ENCODE data around the gene OSGEP. TPM values are rescaled to one million over a fixed set of nuclear protein-coding genes. Genes with fewer than 3 reads are reported as not detected.

The OSGEP gene
- polyA plus RNA-seq, 3 donors = 19.5 to 26.7 (median 22.4) TPM

DNA sequence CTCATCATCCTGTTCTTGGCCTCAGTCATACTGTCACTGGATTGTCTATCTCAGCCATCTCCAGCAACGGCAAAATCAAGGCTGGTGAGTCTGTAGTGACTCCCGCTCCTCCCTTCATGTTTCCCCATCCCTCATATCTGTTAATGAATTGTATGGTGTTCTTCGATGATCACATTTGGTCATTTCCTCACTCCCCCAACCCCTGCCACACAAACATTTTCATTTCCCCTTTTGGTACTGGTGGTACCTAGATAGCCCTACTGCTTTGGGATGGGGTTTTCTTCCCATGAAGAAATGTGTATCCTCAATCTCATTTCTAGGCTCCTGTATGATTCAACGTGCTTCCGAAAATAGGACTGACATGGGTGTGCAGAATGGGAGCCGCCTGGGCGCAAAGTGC lies 15.9 kb downstream of the OSGEP start:
- H3K27ac ChIP-seq (ENCODE audit: low read depth, low read length) = no peak overlapping the region
- WGBS, 3 donors = 84 to 89% (median 85%) methylated on average over 7 of the region's 7 CpGs

DNA sequence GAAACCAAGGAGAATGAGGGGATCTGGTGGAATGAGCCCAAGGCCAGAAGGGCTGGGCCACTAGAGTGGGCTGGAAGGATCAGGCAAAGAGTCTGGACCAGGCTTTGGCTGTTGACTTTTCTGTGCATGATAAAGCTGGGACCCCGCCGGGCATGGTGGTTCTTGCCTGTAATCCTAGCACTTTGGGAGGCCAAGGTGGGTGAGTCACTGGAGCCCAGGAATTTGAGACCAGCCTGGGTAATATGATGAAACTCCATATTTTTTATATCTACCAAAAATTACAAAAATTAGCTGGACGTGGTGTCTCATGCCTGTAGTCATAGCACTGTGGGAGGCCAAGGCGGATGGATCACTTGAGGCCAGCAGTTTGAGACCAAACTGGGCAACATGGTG lies 18.3 kb downstream of the OSGEP start:
- no peak overlapping the region for H3K27ac ChIP-seq (ENCODE audit: low read depth, low read length)
- WGBS, 3 donors = 87 to 90% (median 90%) methylated on average over 4 of the region's 4 CpGs

DNA sequence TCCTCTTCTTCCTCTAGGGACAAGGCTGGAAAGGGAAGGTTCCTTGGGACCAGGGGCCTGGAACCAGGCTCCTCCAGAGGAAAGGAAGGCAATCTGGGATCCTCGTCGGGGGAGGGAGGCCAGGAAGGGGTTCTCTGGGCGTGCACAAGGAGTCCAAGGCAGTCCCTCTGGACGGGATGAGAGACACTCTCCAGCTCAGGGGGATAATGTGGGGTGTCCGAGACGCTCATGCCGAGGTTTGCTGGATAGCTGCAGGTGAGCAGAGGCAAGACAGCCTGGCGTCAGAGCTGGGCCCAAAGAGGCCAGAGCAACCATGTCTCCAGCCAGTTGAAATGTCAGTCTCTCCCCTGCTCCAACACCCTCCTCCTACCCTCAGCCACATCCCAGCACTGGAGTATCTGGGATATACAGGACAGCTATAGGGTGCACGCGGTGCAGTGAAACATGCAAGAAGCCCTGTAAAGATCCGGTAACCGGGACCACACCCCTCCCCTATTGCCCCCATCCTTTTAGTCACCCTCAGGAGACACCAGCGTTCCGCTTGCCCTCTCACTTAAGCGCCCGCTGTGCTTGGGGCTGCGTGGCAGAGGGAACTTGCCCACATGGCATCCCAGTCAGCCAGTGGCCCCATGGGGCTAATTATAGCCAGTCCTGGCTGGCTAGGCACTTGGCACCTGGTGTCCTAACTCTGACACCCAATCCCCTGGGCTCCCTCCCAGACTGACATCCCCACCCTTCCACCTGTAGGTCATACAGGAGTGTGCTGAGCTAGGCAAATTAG lies 18.8 kb downstream of the OSGEP start, which contains the start of gene KLHL33:
Gene KLHL33 (minus strand): TSS at position 585 of the 781 bp plus-strand sequence. CDS start 355 bp downstream, at position 230.
- H3K27ac ChIP-seq (ENCODE audit: low read depth, low read length) = no peak within 1 kb of the TSS
- WGBS, 3 donors = 73 to 79% (median 74%) methylated on average over 17 of the region's 17 CpGs

DNA sequence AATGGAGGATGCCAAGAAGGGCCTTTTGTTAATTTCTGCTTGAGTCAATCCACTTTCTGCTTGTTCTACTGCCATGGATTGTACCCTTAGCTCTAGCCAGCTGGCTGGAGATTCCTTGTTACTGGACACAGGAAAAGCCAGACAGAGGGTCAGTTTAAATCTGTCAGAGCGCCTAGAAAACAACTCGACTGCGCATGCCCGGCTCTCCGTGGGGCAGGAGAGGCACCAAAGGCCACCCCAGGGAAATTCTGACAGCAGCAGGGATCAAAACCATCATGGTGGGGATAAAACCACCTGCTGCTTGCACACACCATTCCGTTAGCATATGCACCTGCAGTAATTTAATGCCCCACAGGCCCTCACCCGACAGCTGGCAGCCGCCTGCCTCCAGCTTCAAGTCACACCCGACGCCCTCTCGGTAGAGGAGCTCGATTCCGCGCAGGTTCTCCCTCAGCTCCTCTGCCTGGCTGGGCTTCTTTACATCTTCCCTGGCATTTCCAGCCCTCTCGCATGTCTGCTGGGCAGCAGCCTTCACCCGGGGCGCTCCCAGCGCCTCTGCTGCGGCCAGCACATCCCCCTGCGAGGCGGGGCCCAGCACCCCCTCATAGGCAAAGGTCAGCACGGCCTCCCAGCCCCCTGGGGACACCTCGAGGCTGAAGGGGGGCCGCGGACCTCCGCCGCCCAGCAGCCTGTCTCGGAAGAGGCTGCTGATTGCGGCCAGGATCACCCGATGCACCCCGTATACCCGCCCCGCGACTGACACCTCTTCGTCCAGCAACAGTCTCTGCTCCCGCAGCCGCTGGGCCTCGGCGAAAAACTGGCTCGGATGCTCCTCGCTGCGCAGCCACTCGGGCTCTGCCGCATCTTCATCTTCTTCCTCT lies 19.7 kb downstream of the OSGEP start:
- 23 to 46% (median 36%) methylated on average over 44 of the region's 44 CpGs for WGBS, 3 donors
- H3K27ac ChIP-seq (ENCODE audit: low read depth, low read length) = no peak overlapping the region

DNA sequence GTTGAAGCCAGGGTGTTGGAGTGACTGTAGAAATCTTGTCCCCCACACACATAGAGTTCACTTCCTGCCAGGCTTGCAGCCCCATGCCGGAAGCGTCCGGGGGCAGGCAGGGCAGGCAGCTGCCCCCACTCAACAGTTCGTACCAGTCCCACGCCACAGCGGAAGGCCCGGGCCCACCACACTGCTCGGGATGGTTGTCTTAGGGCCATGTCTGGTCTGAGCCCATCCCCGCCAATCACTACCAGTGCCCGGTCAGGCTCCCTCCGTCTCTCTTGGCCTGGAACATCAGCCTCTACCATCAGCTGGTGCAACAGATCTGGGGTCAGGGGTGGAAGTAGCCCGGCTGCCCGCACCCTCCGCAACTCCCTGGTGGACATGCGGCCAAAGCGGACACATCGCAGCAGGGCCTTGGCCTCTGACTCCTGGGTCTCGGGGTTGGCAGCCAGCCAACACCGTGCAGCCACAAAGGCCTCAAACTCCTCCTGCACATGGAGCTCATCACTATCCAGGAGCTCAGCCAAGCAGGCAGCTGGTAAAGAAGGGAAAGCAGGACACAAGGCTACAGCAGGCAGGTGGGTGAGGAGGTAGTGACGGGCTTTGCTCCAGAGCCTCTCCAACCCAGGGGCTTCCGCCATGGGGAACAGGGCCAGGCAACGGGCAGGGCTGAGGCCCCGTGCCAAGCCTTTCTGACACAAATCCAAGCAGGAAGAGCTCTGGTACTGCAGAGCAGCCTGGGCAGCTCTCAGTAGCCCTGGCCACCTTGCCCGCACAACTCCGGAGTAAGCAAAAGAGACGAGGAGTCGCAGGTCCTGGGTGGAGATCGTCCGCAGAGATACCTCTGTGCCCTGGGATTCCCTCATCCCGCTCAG lies 24.6 kb downstream of the OSGEP start:
- WGBS, 3 donors = 61 to 75% (median 66%) methylated on average over 30 of the region's 30 CpGs
- H3K27ac ChIP-seq (ENCODE audit: low read depth, low read length) = no peak overlapping the region

DNA sequence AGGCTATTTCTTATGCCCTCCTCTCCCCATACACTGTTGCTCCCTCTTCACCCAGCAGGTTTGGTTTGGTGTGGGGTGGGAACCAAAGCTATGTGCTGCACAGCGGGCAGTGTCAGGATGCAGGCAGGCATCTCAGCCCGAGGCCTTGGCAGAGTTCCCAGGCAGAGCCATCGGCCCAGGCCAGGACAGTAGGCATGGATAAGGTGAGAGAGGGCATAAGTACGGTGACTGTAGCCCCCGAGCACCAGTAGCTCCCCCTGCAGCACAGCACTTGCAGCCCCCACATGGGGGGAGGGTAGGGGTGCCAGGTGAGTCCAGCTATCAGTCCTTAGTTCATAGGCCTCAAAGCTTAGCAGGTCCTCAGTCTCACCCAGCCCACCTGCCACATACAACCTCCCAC lies 25.8 kb downstream of the OSGEP start:
- 43 to 58% (median 54%) methylated on average over 5 of the region's 5 CpGs for WGBS, 3 donors
- H3K27ac ChIP-seq (ENCODE audit: low read depth, low read length) = no peak overlapping the region

DNA sequence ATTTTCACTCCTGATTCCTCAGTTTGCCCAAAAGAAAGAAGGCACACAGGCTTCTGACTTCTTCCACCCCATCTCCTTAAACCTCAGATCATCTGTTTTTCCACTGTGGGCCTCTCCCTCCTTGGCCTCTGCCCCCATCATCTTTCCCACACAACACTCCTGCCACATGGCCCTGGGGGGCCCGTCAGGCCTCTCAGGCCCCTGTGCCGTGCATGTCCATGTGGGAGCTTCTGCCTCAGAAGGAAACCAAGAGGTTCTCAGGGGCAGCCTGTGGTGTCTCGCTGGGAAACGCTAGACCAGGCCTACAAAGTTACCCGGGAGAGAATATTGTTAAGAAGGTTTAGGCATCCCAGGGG lies 26.6 kb downstream of the OSGEP start:
- 55 to 68% (median 58%) methylated on average over 5 of the region's 5 CpGs for WGBS, 3 donors
- peak overlapping the region; percentile 49 for H3K27ac ChIP-seq (ENCODE audit: low read depth, low read length)

DNA sequence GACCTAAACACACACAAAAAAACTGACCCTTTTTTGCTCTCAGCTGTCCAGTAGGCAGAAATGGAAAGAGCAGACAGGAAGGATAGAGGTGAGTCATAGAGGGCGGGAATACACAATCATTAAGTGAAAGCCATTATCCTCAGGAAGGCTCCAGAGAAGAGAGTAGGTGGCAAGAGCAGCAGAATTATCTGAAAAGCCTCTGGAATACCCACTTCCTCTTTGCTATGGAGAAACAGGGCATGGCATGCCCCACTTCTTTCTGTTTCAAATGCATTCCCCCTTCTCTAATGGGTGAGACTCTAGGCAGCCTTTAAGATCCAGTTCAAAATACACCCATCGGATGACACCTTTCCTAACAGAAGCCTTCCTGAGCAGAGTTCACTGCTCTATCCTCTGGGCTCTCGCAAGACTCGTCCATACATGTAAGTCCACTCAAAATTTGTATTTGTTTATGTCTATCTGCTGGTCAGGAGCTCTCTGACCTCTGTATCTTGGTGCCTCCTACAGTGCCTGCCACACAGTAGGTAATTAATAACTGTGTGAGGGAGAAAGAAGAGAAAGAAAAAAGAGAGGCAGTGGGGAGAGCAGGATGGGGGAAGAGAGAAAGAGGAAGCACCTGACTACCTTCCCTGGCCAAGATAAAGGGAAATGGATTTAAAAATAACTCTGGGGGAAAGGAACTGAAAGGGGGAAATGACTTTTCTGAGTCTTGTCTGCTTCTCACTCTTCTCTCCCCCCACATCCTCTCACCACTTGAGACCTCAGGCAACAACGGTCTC lies 27.2 kb downstream of the OSGEP start:
- WGBS, 3 donors = 35 to 73% (median 56%) methylated on average over 5 of the region's 5 CpGs
- H3K27ac ChIP-seq (ENCODE audit: low read depth, low read length) = peak overlapping the region; percentile 49

DNA sequence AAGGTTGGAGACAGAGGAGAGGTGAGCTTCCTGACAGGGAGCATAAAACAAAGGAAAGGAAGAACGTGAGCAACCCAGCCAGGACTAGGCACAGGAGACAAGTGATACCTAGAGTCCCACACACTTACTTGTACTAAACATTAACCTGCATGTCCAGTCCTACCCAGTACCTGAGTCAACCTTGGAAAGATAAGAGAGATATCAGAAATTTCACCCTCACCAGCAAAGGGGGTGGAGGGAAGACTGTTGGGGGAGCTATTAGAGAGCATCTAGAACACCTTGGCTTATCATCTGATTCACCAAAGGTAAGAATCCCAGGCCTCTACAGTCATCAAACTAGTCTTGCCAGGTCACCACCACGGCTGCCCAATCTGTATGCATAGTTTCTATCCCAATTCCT lies 29.8 kb downstream of the OSGEP start:
- no peak overlapping the region for H3K27ac ChIP-seq (ENCODE audit: low read depth, low read length)
- 30 to 41% (median 38%) methylated on average over 2 of the region's 2 CpGs for WGBS, 3 donors

DNA sequence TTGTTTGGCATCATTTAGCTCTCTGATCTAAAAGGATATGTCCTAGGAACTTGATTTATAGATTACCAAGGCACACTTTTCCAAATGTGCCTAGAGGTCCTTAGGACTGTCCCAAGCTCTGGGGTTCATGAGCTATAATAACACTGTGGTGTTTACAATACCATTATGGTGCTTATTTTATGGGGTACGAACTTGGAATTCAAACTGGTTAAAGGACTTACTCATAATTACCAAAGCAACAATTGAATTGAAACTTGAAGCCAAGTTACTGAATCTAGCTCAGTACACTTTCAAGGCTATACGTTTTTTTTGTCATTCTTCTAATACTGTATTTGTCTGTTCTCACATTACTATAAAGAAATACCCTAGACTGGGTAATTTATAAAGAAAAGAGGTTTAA lies 31.7 kb downstream of the OSGEP start:
- WGBS, 3 donors = 34 to 67% (median 64%) methylated on average over 2 of the region's 2 CpGs
- no peak overlapping the region for H3K27ac ChIP-seq (ENCODE audit: low read depth, low read length)

DNA sequence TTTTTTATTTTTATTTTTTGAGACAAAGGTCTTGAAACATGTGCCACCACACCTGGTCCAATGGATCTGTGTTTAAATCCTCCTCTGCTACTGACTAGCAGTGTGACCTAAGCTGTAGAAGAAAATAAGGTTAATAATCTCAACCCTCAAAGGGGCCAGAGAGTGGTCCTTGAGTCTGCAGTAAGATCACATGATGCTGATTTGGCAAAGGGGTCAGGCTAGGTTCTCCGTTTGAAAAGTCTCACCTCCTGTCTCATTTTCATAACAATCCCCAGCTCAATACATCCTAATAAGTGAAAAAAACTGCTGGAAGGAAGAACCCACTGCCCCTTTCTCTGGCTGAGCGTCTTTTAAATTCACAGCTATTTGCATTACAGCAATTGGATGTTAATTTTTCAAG lies 33.3 kb downstream of the OSGEP start:
- H3K27ac ChIP-seq (ENCODE audit: low read depth, low read length) = no peak overlapping the region

DNA sequence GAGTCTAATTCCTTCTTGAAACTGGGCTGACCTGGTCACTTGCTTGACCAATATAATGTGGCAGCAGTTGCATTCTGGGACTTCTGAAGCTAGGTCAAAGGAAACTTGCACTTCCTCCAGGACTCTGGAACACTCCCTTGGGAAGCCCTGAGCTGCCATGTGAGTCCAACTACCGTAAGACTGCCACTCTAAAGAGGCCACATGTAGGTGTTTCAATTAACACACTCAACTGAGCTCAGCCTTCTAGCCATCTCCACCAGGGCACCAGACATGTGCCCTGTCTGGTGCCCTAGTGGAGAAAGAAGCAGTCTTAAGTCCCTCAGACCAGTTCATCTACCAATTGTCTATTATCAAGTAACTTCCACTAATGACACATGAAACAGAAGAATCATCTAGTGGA lies 35.2 kb downstream of the OSGEP start:
- 39 to 89% (median 53%) methylated on average over 1 of the region's 1 CpG for WGBS, 3 donors
- H3K27ac ChIP-seq (ENCODE audit: low read depth, low read length) = no peak overlapping the region

More for the DNA sequence above, 33.3 kb downstream of the OSGEP start:
- 58 to 63% (median 60%) methylated on average over 2 of the region's 2 CpGs for WGBS, 3 donors

DNA sequence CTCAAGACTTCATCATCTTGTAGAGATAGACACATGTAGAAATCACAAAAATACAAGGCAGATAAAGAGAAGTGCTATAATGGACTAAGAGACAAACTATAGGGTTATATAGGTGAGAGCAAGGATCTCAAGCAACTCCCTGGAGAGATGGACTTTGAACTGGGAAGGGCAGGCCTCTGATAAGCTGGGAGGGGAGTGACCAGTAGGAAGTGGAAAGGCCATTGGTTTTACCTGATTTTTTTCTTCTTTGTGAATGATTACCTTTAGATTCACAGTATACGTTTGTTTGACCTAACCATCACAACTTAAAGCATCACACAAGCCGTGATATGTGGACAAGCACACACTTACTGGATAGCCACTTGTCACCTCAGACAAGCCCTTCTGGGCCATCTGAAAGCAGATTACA lies 36.1 kb downstream of the OSGEP start:
- 24 to 93% (median 82%) methylated on average over 2 of the region's 2 CpGs for WGBS, 3 donors
- H3K27ac ChIP-seq (ENCODE audit: low read depth, low read length) = no peak overlapping the region

DNA sequence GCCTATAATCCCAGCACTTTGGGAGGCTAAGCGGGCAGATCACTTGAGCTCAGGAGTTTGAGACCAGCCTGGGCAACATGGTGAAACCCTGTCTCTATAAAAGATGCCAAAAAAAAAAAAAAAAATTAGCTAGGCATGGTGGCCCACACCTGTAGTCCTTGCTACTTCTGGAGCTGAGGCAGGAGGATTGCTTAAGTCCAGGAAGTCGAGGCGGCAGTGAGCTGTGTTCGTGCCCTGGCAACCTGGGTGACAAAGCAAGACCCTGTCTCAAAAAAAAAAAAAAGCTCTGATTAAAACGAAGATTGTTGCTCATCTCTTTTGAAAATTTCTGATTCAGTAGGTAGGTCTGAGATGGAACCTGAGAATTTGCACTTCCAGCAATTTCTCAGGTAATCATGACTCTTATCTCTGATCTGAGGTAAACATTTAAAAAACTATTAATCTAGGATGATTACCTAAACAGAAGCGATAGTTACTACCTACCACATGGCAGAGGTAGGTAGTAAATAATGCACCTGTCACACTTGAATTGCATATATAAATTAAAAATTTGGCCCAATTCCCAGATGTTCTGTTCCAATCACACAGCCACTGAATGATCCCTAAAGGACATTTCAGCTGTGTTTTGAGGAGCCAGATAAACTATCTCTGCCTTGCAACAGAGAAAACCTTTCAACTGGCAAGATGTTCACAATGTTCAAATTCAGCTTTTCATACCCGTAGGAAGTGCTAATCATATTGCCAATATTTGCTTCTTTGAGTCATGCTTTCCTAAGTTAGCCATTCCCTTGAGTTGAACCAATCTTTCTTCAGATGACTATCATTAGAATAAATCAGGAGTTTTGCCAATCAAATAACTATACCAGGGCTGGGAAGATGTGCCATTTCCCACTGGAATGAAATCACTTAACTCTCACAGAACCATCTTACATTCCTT lies 37.1 kb downstream of the OSGEP start:
- no peak overlapping the region for H3K27ac ChIP-seq (ENCODE audit: low read depth, low read length)
- WGBS, 3 donors = 51 to 69% (median 59%) methylated on average over 7 of the region's 7 CpGs

DNA sequence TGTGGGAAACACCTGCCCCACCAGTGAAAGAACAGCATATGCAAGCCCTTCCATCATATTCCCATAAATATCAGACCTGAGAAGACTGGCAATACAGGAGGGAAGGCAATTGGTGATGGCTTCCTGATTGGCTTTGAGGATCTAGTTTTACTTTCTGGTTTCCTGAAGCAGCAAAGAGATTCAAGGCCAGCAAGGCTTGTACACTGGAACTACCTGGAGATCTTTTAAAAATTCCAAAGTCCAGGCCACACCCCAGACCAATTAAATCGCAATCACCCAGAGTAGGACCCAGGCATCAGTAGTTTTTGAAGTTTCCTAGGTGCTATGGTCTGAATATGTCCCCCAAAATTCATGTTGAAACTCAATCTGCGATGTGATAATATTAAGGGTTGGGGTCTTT lies 38.4 kb downstream of the OSGEP start:
- no peak overlapping the region for H3K27ac ChIP-seq (ENCODE audit: low read depth, low read length)
- 87 to 97% (median 96%) methylated on average over 2 of the region's 2 CpGs for WGBS, 3 donors

DNA sequence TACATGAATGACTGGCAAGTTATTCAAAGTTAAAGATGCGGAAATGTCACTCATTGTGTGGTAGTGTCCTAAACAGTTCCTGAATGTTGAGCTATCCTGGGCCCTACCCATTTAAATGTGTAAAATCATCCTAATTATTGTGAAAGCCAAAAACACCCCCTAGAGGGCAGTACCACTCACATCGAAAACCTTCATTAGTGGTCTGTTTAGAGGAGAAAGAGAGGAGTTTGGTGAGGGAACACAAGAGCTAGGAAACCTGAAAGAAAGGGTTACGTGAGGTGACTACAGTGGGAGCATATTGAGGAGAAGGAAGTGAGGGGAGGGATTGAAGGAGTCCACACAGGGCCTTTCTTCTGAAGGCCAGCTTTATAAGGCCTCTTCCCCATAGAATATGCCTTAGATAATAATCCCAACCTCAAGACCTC lies 38.8 kb downstream of the OSGEP start:
- no peak overlapping the region for H3K27ac ChIP-seq (ENCODE audit: low read depth, low read length)
- 35 to 57% (median 37%) methylated on average over 3 of the region's 3 CpGs for WGBS, 3 donors

DNA sequence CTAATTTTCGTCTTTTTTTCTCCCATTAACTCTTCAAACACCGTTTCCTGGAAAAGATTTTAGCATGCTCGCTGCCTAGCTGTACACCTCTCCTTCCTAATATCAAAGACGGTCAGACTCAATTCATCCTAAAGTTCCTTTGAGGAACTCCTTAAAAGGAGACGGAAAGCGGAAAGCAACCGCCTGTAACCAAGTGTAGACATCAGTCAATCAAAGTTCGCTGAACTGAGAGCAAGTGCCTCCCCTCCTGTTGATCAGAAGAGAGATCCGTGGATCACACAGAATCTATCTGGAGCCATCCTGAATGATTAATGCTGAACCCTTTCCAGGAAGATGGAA lies 40.9 kb downstream of the OSGEP start:
- 0 to 2% (median 1%) methylated on average over 9 of the region's 9 CpGs for WGBS, 3 donors

More for the DNA sequence above, 40.9 kb downstream of the OSGEP start:
- no peak overlapping the region for H3K27ac ChIP-seq (ENCODE audit: low read depth, low read length)

Data from adipose tissue (tissue), 3 donors.